Aorta (tissue), 5 donors: ENCODE data around the gene ARHGAP26. TPM values are rescaled to one million over a fixed set of nuclear protein-coding genes. Genes with fewer than 3 reads are reported as not detected.

ENCODE experiments used
- ATAC-seq: fragments of 200-7000 bp; cut with Tn5 transposase; one replicate; pipeline ENCODE4 v1.9.1; 2022; ENCODE audit warnings: moderate library complexity; ENCODE audit not compliant: low FRiP score
- DNase-seq, 2 donors: peaks; one replicate each; pipeline ENCODE4 v3.0.0-alpha.2; 2020
- H3K27ac ChIP-seq, 2 donors: one replicate each; pipeline ENCODE4 v1.5.1; 2013; ENCODE audit warnings: low read length in 2 of 2, mild to moderate bottlenecking in 2 of 2, moderate library complexity in 2 of 2, control low read depth in 1 of 2, inconsistent platforms in 1 of 2, low read depth in 1 of 2
- H3K27me3 ChIP-seq, 2 donors: one replicate each; pipeline ENCODE4 v1.6.1; 2013; ENCODE audit warnings: control low read depth in 1 of 2, low read length in 1 of 2, mild to moderate bottlenecking in 1 of 2, moderate library complexity in 1 of 2; ENCODE audit not compliant: insufficient read depth in 2 of 2, control insufficient read depth in 1 of 2
- H3K36me3 ChIP-seq, 2 donors: one replicate each; pipeline ENCODE4 v1.6.1; 2013; ENCODE audit warnings: control low read depth in 1 of 2, low read length in 1 of 2, mild to moderate bottlenecking in 1 of 2; ENCODE audit not compliant: insufficient read depth in 2 of 2, control insufficient read depth in 1 of 2
- H3K4me1 ChIP-seq, 2 donors: one replicate each; pipeline ENCODE4 v1.6.1; 2013; ENCODE audit warnings: low read length in 2 of 2, control low read depth in 1 of 2, mild to moderate bottlenecking in 1 of 2, moderate library complexity in 1 of 2; ENCODE audit not compliant: insufficient read depth in 2 of 2, control insufficient read depth in 1 of 2
- H3K4me3 ChIP-seq, 2 donors: one replicate each; pipeline ENCODE4 v1.5.1; 2013; ENCODE audit warnings: low read length in 2 of 2, control low read depth in 1 of 2, mild to moderate bottlenecking in 1 of 2
- H3K9me3 ChIP-seq: one replicate; pipeline ENCODE4 v1.6.1; 2013; ENCODE audit warnings: mild to moderate bottlenecking, low read length; ENCODE audit not compliant: control insufficient read depth
- WGBS, 2 donors: extraction: QIAGEN DNeasy Blood & Tissue Kit; methylation state at CpG; one replicate each; pipeline ENCODE4 v1.1.7; 2013; 5-methylcytosine and 5-hydroxymethylcytosine counted together
- intact Hi-C, 2 donors: fragments of 100-400 bp; cut with DNase I; formaldehyde crosslinking; loops; one replicate each; pipeline versions ENCODE4 v1.14.2 to v1.15.0; 2022
- polyA plus RNA-seq, 2 donors: library from polyadenylated mRNA; stranded (reverse); fragments of 200-250 nt; gene quantifications; one replicate each; pipeline ENCODE4 v1.2.3, GENCODE V29; 2013
- total RNA-seq, 2 donors: library from RNA; stranded (reverse); fragmentation: NEBNext Ultra II Directional; extraction: Animal tissue kit (Norgen Biotek cat#: 25700); gene quantifications; one replicate each; pipeline ENCODE4 v1.2.1, GENCODE V29; 2021
- donor health status: healthy with polysubstance abuse.
- donor health status: Bipolar disorder and iron deficiency.
- donor health status: DM: no; HTN: no; CAD: no.
- donor health status: DM: no; HTN: no; CAD: no.
- donor health status: DM: yes; HTN: yes; CAD: no.

The ARHGAP26 gene
- total and polyA plus RNA-seq, 4 donors: 4.5 to 70.7 (median 29.6) TPM

- Histone ChIP-seq H3K27ac (no peak overlapping the region), H3K27me3 (no peaks in the 10 kb centered on the region), H3K4me3 (no peak overlapping the region), H3K36me3 (no peaks in the 10 kb centered on the region), H3K9me3 (no peaks in the 10 kb centered on the region), H3K4me1 (no peaks in the 10 kb centered on the region)
- ATAC-seq (no peak), DNase-seq (no peak)
- 72 to 82% methylated on average over 4 of the region's 4 CpGs for WGBS, 2 donors
- intact Hi-C loops: no loop called here
Observed at GRCh38 chr5:143025376-143025775, 255.2 kb downstream of the ARHGAP26 start.

GRCh38 chr5:143025971-143026370, 255.8 kb downstream of the ARHGAP26 start:
- intact Hi-C loops: no loop called here
- no peaks in the 10 kb centered on the region for H3K4me1 ChIP-seq
- ATAC-seq: no peak

GRCh38 chr5:143026380-143026779, 256.2 kb downstream of the ARHGAP26 start:
- Histone ChIP-seq H3K4me3 (no peak overlapping the region), H3K4me1 (no peaks in the 10 kb centered on the region), H3K27me3 (no peaks in the 10 kb centered on the region), H3K9me3 (no peaks in the 10 kb centered on the region), H3K36me3 (peaks cover 0 to 2% of the 10 kb centered on the region in 2 donors), H3K27ac (no peak overlapping the region)
- 97 to 98% methylated on average over 3 of the region's 3 CpGs for whole genome bisulfite sequencing, 2 donors
- no peak for DNase-seq
- intact Hi-C loops: no loop called here
- no peak for ATAC-seq

More at GRCh38 chr5:143025971-143026370, 255.8 kb downstream of the ARHGAP26 start:
- no peak overlapping the region for H3K27ac ChIP-seq
- H3K4me3 ChIP-seq: no peak overlapping the region
- H3K9me3 ChIP-seq: no peaks in the 10 kb centered on the region
- no peak for DNase-seq
- H3K36me3 ChIP-seq: no peaks in the 10 kb centered on the region
- WGBS, 2 donors: 86 to 93% methylated on average over 1 of the region's 1 CpG
- no peaks in the 10 kb centered on the region for H3K27me3 ChIP-seq

GRCh38 chr5:143029293-143029692, 259.1 kb downstream of the ARHGAP26 start:
- Histone ChIP-seq H3K4me3 (no peak overlapping the region), H3K36me3 (peaks cover 0 to 2% of the 10 kb centered on the region in 2 donors), H3K4me1 (no peaks in the 10 kb centered on the region), H3K27ac (no peak overlapping the region), H3K27me3 (no peaks in the 10 kb centered on the region), H3K9me3 (no peaks in the 10 kb centered on the region)
- 93 to 94% methylated on average over 4 of the region's 4 CpGs for WGBS, 2 donors
- intact Hi-C loops: no loop called here
- DNase-seq (no peak), ATAC-seq (no peak)

- WGBS, 2 donors: 94 to 97% methylated on average over 2 of the region's 2 CpGs
- intact Hi-C loops: no loop called here
- Histone ChIP-seq H3K4me1 (no peaks in the 10 kb centered on the region), H3K9me3 (no peaks in the 10 kb centered on the region), H3K27ac (no peak overlapping the region), H3K36me3 (peaks cover 0 to 2% of the 10 kb centered on the region in 2 donors), H3K27me3 (no peaks in the 10 kb centered on the region), H3K4me3 (no peak overlapping the region)
- DNase-seq: no peak
- ATAC-seq: no peak
Observed at GRCh38 chr5:143030349-143030748, 260.2 kb downstream of the ARHGAP26 start.

- Histone ChIP-seq H3K27ac (no peak overlapping the region), H3K9me3 (no peaks in the 10 kb centered on the region), H3K27me3 (no peaks in the 10 kb centered on the region), H3K36me3 (peaks cover 0 to 3% of the 10 kb centered on the region in 2 donors), H3K4me1 (no peaks in the 10 kb centered on the region), H3K4me3 (no peak overlapping the region)
- ATAC-seq (no peak), DNase-seq (no peak)
- 91 to 92% methylated on average over 13 of the region's 13 CpGs for WGBS, 2 donors
- intact Hi-C loops: no loop called here
Observed at GRCh38 chr5:143031781-143032580, 261.8 kb downstream of the ARHGAP26 start.

GRCh38 chr5:143032581-143032836, 262.3 kb downstream of the ARHGAP26 start:
- Histone ChIP-seq H3K4me1 (no peaks in the 10 kb centered on the region), H3K4me3 (no peak overlapping the region), H3K36me3 (peaks cover 0 to 5% of the 10 kb centered on the region in 2 donors), H3K9me3 (no peaks in the 10 kb centered on the region), H3K27me3 (no peaks in the 10 kb centered on the region), H3K27ac (no peak overlapping the region)
- WGBS, 2 donors: 69 to 85% methylated on average over 1 of the region's 1 CpG
- intact Hi-C loops: no loop called here
- ATAC-seq (no peak), DNase-seq (no peak)

GRCh38 chr5:143033535-143034250, 263.5 kb downstream of the ARHGAP26 start:
- 74 to 80% methylated on average over 10 of the region's 10 CpGs for WGBS, 2 donors

More at GRCh38 chr5:143033535-143034250, 263.5 kb downstream of the ARHGAP26 start:
- intact Hi-C loops: no loop called here
- no peak for ATAC-seq
- Histone ChIP-seq H3K4me3 (no peak overlapping the region), H3K9me3 (no peaks in the 10 kb centered on the region), H3K27ac (no peak overlapping the region), H3K4me1 (no peaks in the 10 kb centered on the region), H3K36me3 (peaks cover 0 to 5% of the 10 kb centered on the region in 2 donors), H3K27me3 (no peaks in the 10 kb centered on the region)
- no peak for DNase-seq
